Right lobe of liver (tissue), 6 donors: ENCODE results near the gene ATP5IF1. TPM values are rescaled to one million over a fixed set of nuclear protein-coding genes. Genes with fewer than 3 reads are reported as not detected.
A peak's percentile ranks its signal among the peaks of the same experiment; 100 is the strongest.

ENCODE experiments used
- ATAC-seq, 4 donors: fragments of 200-7000 bp; cut with Tn5 transposase; one replicate each; pipeline ENCODE4 v1.9.1; 2020; ENCODE audit warnings: mild to moderate bottlenecking in 4 of 4, moderate library complexity in 4 of 4
- DNase-seq, 3 donors: peaks; one replicate each; pipeline ENCODE4 v3.0.0-alpha.2; 2020
- H3K27ac ChIP-seq, 3 donors: fragments of 200-600 bp; one replicate each; pipeline ENCODE4 v1.8.0; 2022
- H3K27me3 ChIP-seq, 2 donors: fragments of 200-600 bp; one replicate each; pipeline ENCODE4 v1.8.0; 2022
- H3K36me3 ChIP-seq, 4 donors: fragments of 200-600 bp; sonication (generic) in 1 of 4; one replicate each; pipeline versions ENCODE4 v1.5.1 to v1.8.0; 2017 to 2022; ENCODE audit warnings: control low read depth in 1 of 4
- H3K4me1 ChIP-seq, 4 donors: fragments of 200-600 bp; sonication (generic) in 1 of 4; one replicate each; pipeline versions ENCODE4 v1.5.1 to v1.8.0; 2017 to 2022; ENCODE audit warnings: control low read depth in 1 of 4
- H3K4me3 ChIP-seq, 3 donors: fragments of 200-600 bp; one replicate each; pipeline ENCODE4 v1.8.0; 2022
- H3K9me3 ChIP-seq, 4 donors: fragments of 200-600 bp; sonication (generic) in 1 of 4; one replicate each; pipeline versions ENCODE4 v1.5.1 to v1.8.0; 2017 to 2022; ENCODE audit warnings: control low read depth in 1 of 4
- CTCF ChIP-seq, 4 donors: fragments of 200-600 bp in 3 of 4; fragments of 450-650 bp in 1 of 4; IDR thresholded peaks; one replicate each; pipeline versions ENCODE4 v1.5.1 to v1.8.0; 2016 to 2022; ENCODE audit warnings: antibody characterized with exemption in 4 of 4, mild to moderate bottlenecking in 2 of 4
- POLR2A ChIP-seq: fragments of 450-650 bp; IDR thresholded peaks from one replicate; pipeline ENCODE4 v1.6.1; 2017; ENCODE audit warnings: antibody characterized with exemption, mild to moderate bottlenecking
- WGBS: methylation state at CpG from one replicate; pipeline ENCODE4 v1.1.6; 2018; ENCODE audit warnings: low coverage, low lambda C conversion rate; ENCODE audit not compliant: insufficient coverage; ENCODE audit errors: missing lambda C conversion rate; 5-methylcytosine and 5-hydroxymethylcytosine counted together
- intact Hi-C, 2 donors: fragments of 100-400 bp; cut with DNase I; formaldehyde crosslinking; loops; one replicate each; pipeline versions ENCODE4 v1.11.2 to v1.14.1; 2022
- total RNA-seq, 6 experiments: library from RNA; depleted of rRNA in 2 of 6; stranded (reverse); fragments of >200 nt in 2 of 6; fragmentation: NEBNext Ultra II Directional in 3 of 6; extraction: Animal tissue kit (Norgen Biotek cat#: 25700) in 3 of 6; gene quantifications; one replicate each; pipeline versions ENCODE4 v1.1.0 to v1.2.4, GENCODE V29; 2016 to 2023
- donor health status: DM: no; HTN: yes; CAD: no.
- donor health status: DM: no; HTN: no; CAD: no.
- donor health status: DM: no; HTN: no; CAD: no.
- donor health status: DM: no; HTN: yes; CAD: no.
- donor health status: DM: no; HTN: yes; CAD: no.

The ATP5IF1 gene
- total RNA-seq, 6 experiments from 2014 or later: 86.7 to 315 (median 116) TPM

GRCh38 chr1:28199328-28200233 lies 36.3 kb upstream of the ATP5IF1 start:
- Histone ChIP-seq H3K27ac (no peak overlapping the region), H3K27me3 (no peaks in the 10 kb centered on the region), H3K4me3 (no peak overlapping the region), H3K36me3 (peaks cover 6 to 48% (median 35%) of the 10 kb centered on the region in 4 donors), H3K9me3 (no peaks in the 10 kb centered on the region), H3K4me1 (peaks cover 0 to 22% (median under 1%) of the 10 kb centered on the region in 4 donors)
- TF ChIP-seq CTCF (IDR thresholded peaks at IDR 0.05): no peak
- no peak for TF ChIP-seq POLR2A
- DNase-seq (peak in 1 of 3 donors; percentile 38), ATAC-seq (peak; percentile 31 to 60 (median 50))
- WGBS: 71% methylated on average over 6 of the region's 8 CpGs
- intact Hi-C loops: loop anchor here (10.0 kb wide), 1 partner anchor 105 kb away; no protein-coding TSS in a partner anchor

- H3K36me3 ChIP-seq: peaks cover 6 to 48% (median 37%) of the 10 kb centered on the region in 4 donors
- WGBS: 84% methylated on average over 3 of the region's 6 CpGs
- H3K4me1 ChIP-seq: peaks cover 0 to 28% (median 4%) of the 10 kb centered on the region in 4 donors
- DNase-seq (peak in 1 of 3 donors; percentile 27), ATAC-seq (no peak)
- no peaks in the 10 kb centered on the region for H3K9me3 ChIP-seq
- no peaks in the 10 kb centered on the region for H3K27me3 ChIP-seq
- no peak overlapping the region for H3K27ac ChIP-seq
- H3K4me3 ChIP-seq: no peak overlapping the region
- intact Hi-C loops: loop anchor here in 1 of 2 donors (10.0 kb wide), 1 partner anchor 106 kb away; no protein-coding TSS in a partner anchor
- no peak for TF ChIP-seq POLR2A
- no peak for TF ChIP-seq CTCF (IDR thresholded peaks at IDR 0.05)
Measured at GRCh38 chr1:28200234-28200873, 35.6 kb upstream of the ATP5IF1 start.

GRCh38 chr1:28205243-28205642 lies 30.7 kb upstream of the ATP5IF1 start:
- peak in 1 of 3 donors; percentile 60 for DNase-seq
- Histone ChIP-seq H3K9me3 (no peaks in the 10 kb centered on the region), H3K4me3 (no peak overlapping the region), H3K4me1 (peaks cover 0 to 21% (median 8%) of the 10 kb centered on the region in 4 donors), H3K27ac (peak overlapping the region in 2 of 3 donors; percentile 35 to 56), H3K27me3 (no peaks in the 10 kb centered on the region), H3K36me3 (peaks cover 0 to 57% (median 33%) of the 10 kb centered on the region in 4 donors)
- TF ChIP-seq CTCF (IDR thresholded peaks at IDR 0.05) (no peak), POLR2A (no peak)
- peak; percentile 77 to 91 (median 88) for ATAC-seq
- intact Hi-C loops: loop anchor here in 1 of 2 donors (10.0 kb wide), 1 partner anchor 110 kb away; no protein-coding TSS in a partner anchor
- WGBS: 11% methylated on average over 3 of the region's 4 CpGs

GRCh38 chr1:28208818-28209441 lies 27.0 kb upstream of the ATP5IF1 start:
- TF ChIP-seq CTCF (IDR thresholded peaks at IDR 0.05) (peak; percentile 55 to 83 (median 74)), POLR2A (no peak)
- peaks cover 0 to 17% (median 8%) of the 10 kb centered on the region in 4 donors for H3K4me1 ChIP-seq
- intact Hi-C loops: loop anchor here in 1 of 2 donors (10.0 kb wide), 1 partner anchor 114 kb away; no protein-coding TSS in a partner anchor
- H3K4me3 ChIP-seq: no peak overlapping the region
- no peaks in the 10 kb centered on the region for H3K9me3 ChIP-seq
- no peaks in the 10 kb centered on the region for H3K27me3 ChIP-seq
- DNase-seq: peak in 1 of 3 donors; percentile 40
- WGBS: 36% methylated on average over 4 of the region's 4 CpGs
- no peak overlapping the region for H3K27ac ChIP-seq
- peak; percentile 82 to 92 (median 88) for ATAC-seq
- H3K36me3 ChIP-seq: peaks cover 0 to 42% (median 10%) of the 10 kb centered on the region in 4 donors
